HPDE6-E6E7 (cell line): Measurements from ENCODE around the gene PRSS22.

Source experiments
- DNase-seq: peaks from one replicate; pipeline ENCODE4 v3.0.0; 2011; ENCODE audit warnings: missing footprints; ENCODE audit errors: extremely low spot score

Gene PRSS22

GRCh38 chr16:2852731-2853507 lies 5.1 kb downstream of the PRSS22 start:
- no peak for DNase-seq

DNA sequence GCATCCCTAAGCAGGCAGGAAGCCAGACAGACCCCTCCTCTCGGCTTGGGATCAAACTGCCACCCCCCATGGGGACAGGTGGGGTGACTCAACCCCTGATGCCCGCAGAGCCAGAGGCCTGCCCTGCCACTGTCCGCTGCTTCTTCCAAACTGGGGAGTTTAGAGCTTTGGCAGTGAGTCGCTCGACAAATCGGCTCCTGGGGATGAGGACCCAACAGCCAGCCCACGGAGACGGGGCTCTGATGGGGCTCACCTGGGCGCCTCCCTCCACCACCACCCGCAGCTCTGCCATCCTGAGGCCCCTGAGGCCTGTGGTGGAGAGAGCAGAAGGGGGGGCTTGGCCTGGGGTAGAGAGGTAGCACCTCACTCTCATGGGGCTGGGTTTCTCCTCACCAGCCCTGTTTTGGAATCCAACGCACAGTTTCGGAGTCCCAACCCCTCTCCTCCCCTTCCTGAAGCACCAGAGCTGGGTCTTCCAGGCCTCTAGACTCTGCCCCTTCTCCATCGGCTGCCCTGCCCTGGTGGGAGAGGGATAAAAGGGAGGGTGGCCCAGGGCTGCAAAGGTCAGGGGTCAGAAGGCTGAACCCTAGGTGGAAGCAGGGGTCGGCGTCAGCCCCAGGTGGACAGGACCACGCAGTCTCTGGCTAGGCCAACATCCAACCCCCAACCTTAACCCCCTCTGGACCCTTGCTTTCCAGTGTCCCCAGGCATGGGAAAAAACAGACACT lies 5.8 kb downstream of the PRSS22 start:
- DNase-seq: no peak

- DNase-seq: no peak
Observed at GRCh38 chr16:2848933-2849725, 8.8 kb downstream of the PRSS22 start.

- no peak for DNase-seq
Observed at GRCh38 chr16:2846511-2847310, 11.3 kb downstream of the PRSS22 start.

GRCh38 chr16:2845116-2845515 lies 12.9 kb downstream of the PRSS22 start:
- DNase-seq: no peak

GRCh38 chr16:2843526-2843925 lies 14.4 kb downstream of the PRSS22 start:
- no peak for DNase-seq

GRCh38 chr16:2842340-2843000 lies 15.5 kb downstream of the PRSS22 start:
- DNase-seq: no peak

DNA sequence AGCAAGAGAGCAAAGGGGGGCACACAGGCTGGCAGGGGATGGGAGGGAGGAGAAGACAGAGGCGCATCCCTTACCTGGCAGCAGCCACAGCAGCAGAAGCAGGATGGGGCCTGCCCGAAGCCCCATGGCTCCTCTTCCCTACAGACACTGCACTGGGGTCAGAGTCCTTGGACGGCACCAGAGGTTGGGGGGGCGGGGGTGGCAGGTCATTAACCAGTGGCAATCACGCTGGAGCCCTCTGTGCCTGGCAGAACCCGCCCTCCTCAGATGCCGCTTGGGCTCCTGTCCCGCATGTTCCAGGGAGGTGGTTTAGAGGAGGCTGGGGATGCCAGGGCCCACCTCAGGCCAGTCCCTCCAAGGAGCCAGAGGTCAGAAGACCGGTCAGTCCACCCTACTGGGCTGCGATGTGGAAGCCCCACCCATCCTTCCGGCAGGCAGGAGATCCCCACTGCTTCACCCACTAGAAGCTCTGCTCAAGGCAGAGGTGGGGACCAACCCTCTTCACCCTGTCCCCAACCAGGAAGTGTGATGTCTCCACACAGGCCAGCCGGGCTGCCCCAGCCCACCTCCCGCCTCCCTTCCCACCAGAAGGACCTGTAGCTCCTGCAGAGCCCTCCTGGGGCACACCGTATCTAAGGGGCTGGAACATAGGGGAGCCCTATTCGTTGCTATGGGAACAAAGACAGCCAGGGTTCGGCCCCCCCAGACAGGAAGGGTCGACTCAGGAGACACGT lies 16.2 kb downstream of the PRSS22 start:
- no peak for DNase-seq

GRCh38 chr16:2840914-2841313 lies 17.1 kb downstream of the PRSS22 start:
- no peak for DNase-seq

DNA sequence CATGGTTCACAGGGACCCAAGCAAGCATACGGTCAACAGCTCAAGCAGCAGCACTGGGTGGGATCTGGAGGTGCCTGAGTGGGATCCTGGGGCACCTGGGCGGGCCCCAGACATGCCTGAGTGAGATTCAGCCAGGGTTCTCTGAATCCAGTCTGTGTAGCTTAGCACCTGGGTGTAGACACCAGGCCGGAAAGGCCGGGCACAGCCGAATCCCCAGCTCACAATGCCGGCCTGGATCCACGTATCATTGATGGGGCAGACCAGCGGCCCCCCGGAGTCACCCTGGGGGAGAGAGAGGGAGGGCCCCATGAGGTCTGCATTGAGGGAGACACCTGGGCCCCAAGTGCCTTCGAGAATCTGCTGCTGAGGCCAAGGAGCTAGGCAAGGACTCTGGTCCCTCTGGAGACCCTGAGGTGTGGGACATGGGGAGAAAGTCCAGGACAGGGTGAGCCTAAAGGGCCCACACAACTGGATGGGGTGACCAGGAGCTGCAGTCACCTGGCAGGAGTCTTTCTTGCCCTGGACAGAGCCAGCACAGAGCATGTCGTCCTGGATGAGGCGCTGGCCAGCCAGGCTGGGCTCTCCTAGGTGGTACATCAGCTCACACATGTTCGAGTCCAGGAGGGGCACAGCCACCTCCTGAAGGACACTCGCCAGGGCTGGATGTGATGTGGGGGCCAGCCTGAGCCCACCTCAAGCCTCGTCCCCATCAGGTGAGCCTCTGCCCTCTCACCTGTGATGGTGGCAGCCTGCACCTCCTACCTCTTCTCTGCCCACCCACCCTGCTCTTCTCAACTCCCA lies 18.1 kb downstream of the PRSS22 start:
- no peak for DNase-seq

- DNase-seq: no peak
Observed at GRCh38 chr16:2838928-2839327, 19.0 kb downstream of the PRSS22 start.

GRCh38 chr16:2836646-2837508 lies 21.1 kb downstream of the PRSS22 start:
- DNase-seq: no peak

DNA sequence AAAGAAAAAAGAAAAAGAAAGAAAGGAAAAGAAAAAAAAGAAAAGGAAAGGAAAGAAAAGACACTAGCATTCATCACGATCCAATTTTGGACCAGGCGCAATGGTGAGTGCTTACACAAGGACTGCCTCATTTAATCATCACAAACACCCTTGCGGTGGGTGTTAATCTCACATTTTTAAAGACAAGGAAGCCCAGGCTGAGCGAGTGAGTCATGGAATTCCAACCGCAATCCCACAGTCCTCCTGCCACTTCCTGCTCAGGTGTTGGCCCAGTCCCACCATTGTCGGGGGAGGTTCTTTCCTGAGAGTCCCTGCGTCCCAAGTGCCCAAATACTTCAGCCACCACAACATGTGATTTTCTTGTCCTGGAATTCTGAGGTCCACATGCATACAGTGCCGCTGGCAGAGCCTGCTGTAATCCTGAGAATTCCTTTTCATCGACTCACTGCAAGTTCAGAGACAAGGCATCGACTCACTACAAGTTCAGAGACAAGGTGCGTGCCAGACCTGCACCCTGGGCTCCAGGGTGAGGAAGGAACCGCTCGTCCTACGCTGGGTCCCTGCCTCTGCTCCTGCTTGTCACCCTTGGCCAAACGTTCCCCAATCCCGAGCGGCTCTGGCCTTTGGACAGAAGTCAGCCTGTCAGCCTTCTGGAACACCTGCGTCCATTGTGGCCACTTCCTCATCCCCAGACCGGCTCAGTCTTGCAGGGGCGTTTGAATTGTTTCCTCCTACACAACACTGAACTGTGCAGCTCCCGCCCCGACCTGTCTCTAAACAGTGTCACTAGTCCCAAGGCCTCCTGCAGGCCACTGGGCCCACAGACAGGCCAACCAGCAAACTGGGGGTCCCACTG lies 22.1 kb downstream of the PRSS22 start:
- DNase-seq: peak; percentile 92

DNA sequence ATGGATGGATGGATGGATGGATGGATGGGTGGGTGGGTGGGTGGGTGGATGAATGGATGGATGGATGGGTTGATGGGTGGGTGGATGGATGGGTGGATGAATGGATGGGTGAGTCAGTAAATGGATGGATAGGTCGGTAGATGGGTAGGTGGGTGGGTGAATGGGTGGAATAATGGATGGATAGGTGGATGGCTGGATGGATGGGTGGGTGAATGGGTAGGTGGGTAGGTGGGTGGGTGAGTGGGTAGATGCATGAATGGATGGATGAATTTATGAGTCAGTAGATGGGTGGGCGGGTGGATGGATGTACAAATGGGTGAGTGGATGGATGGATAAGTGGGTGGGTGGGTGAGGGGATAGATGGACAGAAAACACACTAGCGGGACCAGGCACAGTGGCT lies 23.0 kb downstream of the PRSS22 start:
- no peak for DNase-seq

GRCh38 chr16:2833776-2834175 lies 24.2 kb downstream of the PRSS22 start:
- no peak for DNase-seq

- no peak for DNase-seq
Observed at GRCh38 chr16:2831203-2831602, 26.8 kb downstream of the PRSS22 start.

GRCh38 chr16:2830355-2830695 lies 27.6 kb downstream of the PRSS22 start:
- DNase-seq: no peak
